K562 (cell line): ENCODE results near the gene PCOLCE2. TPM values are rescaled to one million over a fixed set of nuclear protein-coding genes. Genes with fewer than 3 reads are reported as not detected.
"Not testable (repeated sequence)": the region's sequence is repeated elsewhere in the genome, so short reads cannot be mapped to it uniquely, and the experiment has no call there.

Experiments used
- ATAC-seq: fragments of 200-7000 bp; cut with Tn5 transposase; 3 replicates; pipeline ENCODE4 v1.9.1; 2020; ENCODE audit warnings: moderate library complexity
- BruUV-seq: library from RNA; stranded (reverse); fragments of 400-500 nt; replicated peaks from 2 replicates; lab custom pipeline; 2021; lab: Mats Ljungman, UMichigan
- CTCF ChIA-PET: fragments of 300-600 bp; formaldehyde crosslinking; extraction: SDS; loops from one replicate; lab custom pipeline; 2021; ENCODE audit warnings: low intra/inter-chr PET ratio; lab: Yijun Ruan, JAX
- POLR2A ChIA-PET: fragments of 300-600, 350-650 bp; sonication (Branson Sonifier 250); formaldehyde crosslinking; extraction: SDS; loops from one replicate; lab custom pipeline; 2021; ENCODE audit warnings: antibody characterized with exemption, inconsistent platforms; lab: Yijun Ruan, JAX
- DNase-seq, 4 experiments: peaks; one replicate each; pipeline versions ENCODE4 v3.0.0 to v3.0.0-alpha.2; 2011 to 2018; ENCODE audit warnings: low spot score in 3 of 4, mixed read lengths in 3 of 4; ENCODE audit errors: extremely low read depth in 1 of 4
- FAIRE-seq: peaks from 2 replicates; lab custom pipeline; 2011; peaks lifted over from hg19 to GRCh38; lab: Jason Lieb, UNC
- H2AFZ ChIP-seq: 2 replicates; pipeline ENCODE4 v1.6.0; 2011; ENCODE audit warnings: low read depth, low read length, control low read depth, inconsistent platforms
- H3K27ac ChIP-seq: fragments of 200-600 bp; 3 replicates; pipeline ENCODE4 v1.8.0; 2011; ENCODE audit warnings: low read depth, mild to moderate bottlenecking, control low read depth, inconsistent platforms, low read length, moderate library complexity, mixed read lengths; ENCODE audit errors: extremely low read depth
- H3K27me3 ChIP-seq, 2 experiments: fragments of 300-600 bp in 1 of 2; 2 replicates in 1 of 2; 3 replicates in 1 of 2; pipeline versions ENCODE4 v1.6.0 to v1.8.0; 2011; ENCODE audit warnings: inconsistent platforms in 2 of 2, low read length in 2 of 2, mild to moderate bottlenecking in 1 of 2, mixed read lengths in 1 of 2, moderate library complexity in 1 of 2; ENCODE audit not compliant: control insufficient read depth in 2 of 2, insufficient read depth in 2 of 2
- H3K36me3 ChIP-seq: fragments of 300-600 bp; 3 replicates; pipeline ENCODE4 v1.8.0; 2011; ENCODE audit warnings: mild to moderate bottlenecking, low read length, inconsistent platforms; ENCODE audit not compliant: control insufficient read depth, insufficient read depth
- H3K4me1 ChIP-seq, 2 experiments: fragments of 200-600 bp in 1 of 2; replicated peaks in 1 of 2; 2 replicates in 1 of 2; 3 replicates in 1 of 2; pipeline versions ENCODE4 v1.5.1 to v1.8.0; 2011; ENCODE audit warnings: inconsistent platforms in 2 of 2, low read length in 2 of 2, mild to moderate bottlenecking in 1 of 2, mixed read lengths in 1 of 2, moderate library complexity in 1 of 2; ENCODE audit not compliant: control insufficient read depth in 2 of 2, insufficient read depth in 2 of 2
- H3K4me2 ChIP-seq: 2 replicates; pipeline ENCODE4 v1.6.1; 2011; ENCODE audit warnings: low read length, control low read depth, inconsistent platforms, mixed read lengths; ENCODE audit not compliant: insufficient read depth
- H3K4me3 ChIP-seq: fragments of 200-600 bp; sonication (generic), shearing (Covaris generic); 2 replicates; pipeline ENCODE4 v1.5.1; 2016; ENCODE audit warnings: control low read depth, inconsistent platforms
- H3K79me2 ChIP-seq: fragments of 200-600 bp; 3 replicates; pipeline ENCODE4 v1.8.0; 2011; ENCODE audit warnings: low read length, inconsistent platforms; ENCODE audit not compliant: control insufficient read depth, insufficient read depth
- H3K9ac ChIP-seq, 2 experiments: 2 replicates each; pipeline versions ENCODE4 v1.6.0 to v1.6.1; 2011; ENCODE audit warnings: low read depth in 2 of 2, low read length in 2 of 2, control low read depth in 1 of 2, inconsistent platforms in 1 of 2, mild to moderate bottlenecking in 1 of 2, mixed read lengths in 1 of 2; ENCODE audit not compliant: insufficient read depth in 1 of 2
- H3K9me1 ChIP-seq: one replicate; pipeline ENCODE4 v1.6.0; 2011; ENCODE audit warnings: inconsistent platforms, mild to moderate bottlenecking, low read length, moderate library complexity; ENCODE audit not compliant: control insufficient read depth, insufficient read depth
- H3K9me3 ChIP-seq: replicated peaks from 2 replicates; pipeline ENCODE4 v1.5.1; 2011; ENCODE audit warnings: low read depth, low read length, inconsistent platforms; ENCODE audit not compliant: control insufficient read depth, insufficient read depth
- H4K20me1 ChIP-seq: replicated peaks from 2 replicates; pipeline ENCODE4 v1.6.1; 2011; ENCODE audit warnings: low read length, inconsistent platforms, mixed read lengths; ENCODE audit not compliant: control insufficient read depth, insufficient read depth
- ATF1 ChIP-seq, 2 experiments: fragments of 450-650 bp in 1 of 2; IDR thresholded peaks; 2 replicates each; pipeline ENCODE4 v1.6.1; 2016; ENCODE audit warnings: missing compliant biosample characterization in 1 of 2, missing genetic modification characterization in 1 of 2
- MYC ChIP-seq, 2 experiments: fragments of 250-450 bp in 1 of 2; sonication (Bioruptor Pico) in 1 of 2; IDR thresholded peaks; 2 replicates each; pipeline versions ENCODE4 v1.5.1 to v1.6.1; 2012 to 2021; ENCODE audit warnings: low read depth in 2 of 2, borderline replicate concordance in 1 of 2, improper control_type of control experiment in 1 of 2, low read length in 1 of 2, mild to moderate bottlenecking in 1 of 2, moderate library complexity in 1 of 2
- RAD21 ChIP-seq, 2 experiments: fragments of 250-450 bp in 1 of 2; fragments of 450-650 bp in 1 of 2; sonication (Bioruptor Pico) in 1 of 2; formaldehyde crosslinking in 1 of 2; IDR thresholded peaks in 1 of 2; conservative IDR thresholded peaks in 1 of 2; 2 replicates each; pipeline versions ENCODE4 v1.4.0 to v1.8.0; 2020 to 2022; ENCODE audit warnings: mild to moderate bottlenecking in 2 of 2, moderate library complexity in 1 of 2
- RFX1 ChIP-seq: fragments of 450-650 bp; IDR thresholded peaks from 2 replicates; pipeline ENCODE4 v1.6.1; 2016; ENCODE audit warnings: mild to moderate bottlenecking, moderate library complexity
- SP2 ChIP-seq: IDR thresholded peaks from 2 replicates; pipeline ENCODE4 v1.6.1; 2011; ENCODE audit warnings: mild to moderate bottlenecking, low read depth, low read length, moderate library complexity; ENCODE audit not compliant: poor library complexity, severe bottlenecking; ENCODE audit errors: extremely low read depth
- ZNF507 ChIP-seq: conservative IDR thresholded peaks from 2 replicates; pipeline ENCODE4 v1.6.1; 2017; ENCODE audit warnings: missing genetic modification characterization, missing compliant biosample characterization
- WGBS: fragments of 100-300 bp; shearing (Covaris generic); methylation state at CpG from one replicate; pipeline ENCODE4 v1.1.6; 2016; ENCODE audit warnings: low coverage, mixed read lengths; ENCODE audit not compliant: insufficient coverage; ENCODE audit errors: missing lambda C conversion rate; 5-methylcytosine and 5-hydroxymethylcytosine counted together
- in situ Hi-C: fragments of 300-500 bp; cut with MboI; formaldehyde crosslinking; loops from 4 replicates; pipeline ENCODE4 v1.15.0; 2018; ENCODE audit warnings: inconsistent platforms, mixed read lengths
- intact Hi-C: fragments of 100-400 bp; cut with micrococcal nuclease; formaldehyde crosslinking; loops from 2 replicates; pipeline ENCODE4 v1.14.2; 2022
- polyA plus RNA-seq, 8 experiments: library from polyadenylated mRNA; depleted of rRNA in 4 of 8; stranded (reverse) in 5 of 8; unstranded in 3 of 8; fragments of >200 nt; fragmentation: Nextera tagmentation in 2 of 8; fragmentation: Illumina TruSeq in 1 of 8; extraction: Ambion mirVana in 2 of 8; extraction: Trizol in 1 of 8; gene quantifications; 2 replicates each; pipeline versions ENCODE4 v1.2.1 to v1.2.3, GENCODE V29; 2011 to 2014; ENCODE audit warnings: inconsistent platforms in 1 of 8, missing spikeins in 1 of 8
- total RNA-seq, 7 experiments: library from RNA; depleted of rRNA in 6 of 7; stranded (reverse); fragments of >200 nt in 6 of 7; fragmentation: Illumina TruSeq in 2 of 7; extraction: Trizol in 2 of 7; gene quantifications; 2 replicates each; pipeline versions ENCODE4 v1.2.1 to v1.2.3, GENCODE V29; 2011 to 2021; ENCODE audit warnings: low replicate concordance in 1 of 7
- TF ChIP-seq, protein P1 (sequence below), 3 experiments: IDR thresholded peaks in 2 of 3; conservative IDR thresholded peaks in 1 of 3; 2 replicates each; pipeline ENCODE4 v1.5.1; 2011 to 2012; ENCODE audit warnings: low read length in 3 of 3, mild to moderate bottlenecking in 3 of 3, control low read depth in 2 of 3, improper control_type of control experiment in 1 of 3, inconsistent platforms in 1 of 3, low read depth in 1 of 3, mixed read lengths in 1 of 3, moderate library complexity in 1 of 3; ENCODE audit not compliant: insufficient read depth in 2 of 3

Gene PCOLCE2
- total and polyA plus RNA-seq, 9 of the 15 experiments (the other 6 are each of a cell fraction or from before 2014, with no cell fraction given), result 0.18 to 1.2 (median 0.65) TPM

- DNase-seq, FAIRE-seq, in situ Hi-C loops, H3K4me3 ChIP-seq, CTCF ChIA-PET, H4K20me1 ChIP-seq, ATAC-seq, H3K27me3 ChIP-seq, H3K36me3 ChIP-seq, H3K9me3 ChIP-seq, H3K9me1 ChIP-seq, H3K27ac ChIP-seq, H3K9ac ChIP-seq, H3K4me1 ChIP-seq, POLR2A ChIA-PET, H3K4me2 ChIP-seq, H2AFZ ChIP-seq, intact Hi-C loops, H3K79me2 ChIP-seq, BruUV-seq: not testable (repeated sequence)
- WGBS, result 38% methylated on average over 8 of the region's 8 CpGs
These were observed 20.5 kb downstream of the PCOLCE2 start for GRCh38 chr3:142868382-142868781.

DNA sequence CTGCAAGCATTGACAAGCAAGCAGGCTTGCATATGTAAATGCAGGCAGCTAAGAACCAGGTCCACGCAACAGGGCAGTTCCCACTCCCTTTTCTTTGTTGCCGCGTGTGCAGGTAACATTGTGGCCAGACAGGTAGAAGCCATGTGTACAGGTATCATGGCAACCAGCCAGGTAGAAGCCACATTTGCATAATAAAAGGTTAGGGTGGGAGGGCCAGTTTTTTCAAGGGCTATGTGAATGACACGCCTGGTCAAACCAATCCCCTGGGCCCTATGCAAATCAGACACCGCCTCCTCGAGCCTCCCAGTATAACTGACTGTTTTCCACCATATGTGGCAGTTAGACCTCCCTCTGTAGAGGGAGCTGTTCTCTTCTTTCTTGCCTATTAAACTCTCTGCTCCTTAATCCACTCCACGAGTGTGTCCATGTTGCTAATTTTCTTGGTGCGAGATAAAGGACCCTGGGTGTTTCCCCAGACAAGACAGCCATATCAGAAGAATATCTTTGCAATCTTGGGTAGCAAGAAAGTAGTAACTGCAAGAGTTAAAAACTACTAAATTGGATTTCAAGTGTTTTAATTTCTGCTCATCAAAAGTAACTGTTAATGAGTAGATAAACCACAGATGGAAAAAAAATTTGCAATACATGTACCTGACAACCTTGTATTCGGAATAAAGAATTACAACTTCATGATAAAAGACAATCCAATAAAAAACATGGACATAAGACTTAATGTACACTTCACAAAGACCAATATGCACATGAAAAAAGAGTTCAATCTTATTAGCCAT, 21.8 kb downstream of the PCOLCE2 start:
- no TSS peak for BruUV-seq
- CTCF ChIA-PET, result no interaction called here
- POLR2A ChIA-PET, result interaction anchor here (0.6 to 1.4 kb wide), 7 partner anchors 8 to 1629 kb away, joined by 3 to 5 read pairs (median 3); partner anchors contain the start of gene U2SURP
- TF ChIP-seq MYC (IDR thresholded peaks at IDR 0.05; ENCODE audit: low read depth, low read length) (peak; percentile 40; the same call in 1 of the 2 replicates), MYC (CRISPR knock-in tag; IDR thresholded peaks at IDR 0.05; ENCODE audit: borderline replicate concordance, low read depth) (no peak), SP2 (no peak), RAD21 (CRISPR knock-in tag; conservative IDR thresholded peaks at IDR 0.05 in 1 of 2, IDR thresholded peaks at IDR 0.05 in 1 of 2) (peak; percentile 13 to 42; a peak in 2 of 4 replicates), ATF1 (CRISPR knock-in tag; IDR thresholded peaks at IDR 0.05) (no peak), ATF1 (tag; IDR thresholded peaks at IDR 0.05) (peak; percentile 58), ZNF507 (tag) (no peak), RFX1 (0 out of 2 replicates have a peak, but pooled peaks have one; percentile 11)
- TF ChIP-seq, protein P1, sequence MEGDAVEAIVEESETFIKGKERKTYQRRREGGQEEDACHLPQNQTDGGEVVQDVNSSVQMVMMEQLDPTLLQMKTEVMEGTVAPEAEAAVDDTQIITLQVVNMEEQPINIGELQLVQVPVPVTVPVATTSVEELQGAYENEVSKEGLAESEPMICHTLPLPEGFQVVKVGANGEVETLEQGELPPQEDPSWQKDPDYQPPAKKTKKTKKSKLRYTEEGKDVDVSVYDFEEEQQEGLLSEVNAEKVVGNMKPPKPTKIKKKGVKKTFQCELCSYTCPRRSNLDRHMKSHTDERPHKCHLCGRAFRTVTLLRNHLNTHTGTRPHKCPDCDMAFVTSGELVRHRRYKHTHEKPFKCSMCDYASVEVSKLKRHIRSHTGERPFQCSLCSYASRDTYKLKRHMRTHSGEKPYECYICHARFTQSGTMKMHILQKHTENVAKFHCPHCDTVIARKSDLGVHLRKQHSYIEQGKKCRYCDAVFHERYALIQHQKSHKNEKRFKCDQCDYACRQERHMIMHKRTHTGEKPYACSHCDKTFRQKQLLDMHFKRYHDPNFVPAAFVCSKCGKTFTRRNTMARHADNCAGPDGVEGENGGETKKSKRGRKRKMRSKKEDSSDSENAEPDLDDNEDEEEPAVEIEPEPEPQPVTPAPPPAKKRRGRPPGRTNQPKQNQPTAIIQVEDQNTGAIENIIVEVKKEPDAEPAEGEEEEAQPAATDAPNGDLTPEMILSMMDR (IDR thresholded peaks at IDR 0.05 in 2 of 3, conservative IDR thresholded peaks at IDR 0.05 in 1 of 3; ENCODE audit: insufficient read depth in 2 of 3, low read depth in 1 of 3, low read length in 3 of 3), result peak; percentile 61 to 69 (median 69)

More for the DNA sequence above, 21.8 kb downstream of the PCOLCE2 start:
- no peaks in the 10 kb centered on the region for H3K79me2 ChIP-seq
- peak in 2 of 4 experiments; percentile 31 to 76 for DNase-seq
- in situ Hi-C loops (no loop called here), intact Hi-C loops (no loop called here)
- H2AFZ ChIP-seq, result peak overlapping the region; percentile 64
- no peaks in the 10 kb centered on the region for H3K9me1 ChIP-seq
- H3K9me3 ChIP-seq, result no peaks in the 10 kb centered on the region
- peak; percentile 99 for ATAC-seq
- H3K4me2 ChIP-seq, result peak overlapping the region; percentile 55
- no peaks in the 10 kb centered on the region for H3K4me1 ChIP-seq
- H3K4me3 ChIP-seq, result no peak overlapping the region
- H3K9ac ChIP-seq, result no peak overlapping the region
- WGBS, result 18% methylated on average over 9 of the region's 9 CpGs
- H3K36me3 ChIP-seq, result no peaks in the 10 kb centered on the region
- peak; percentile 82 for FAIRE-seq
- H3K27me3 ChIP-seq, result peaks cover 0 to under 1% of the 10 kb centered on the region in 2 experiments; a peak in 1 of 5 replicates
- H3K27ac ChIP-seq, result no peak overlapping the region
- no peaks in the 10 kb centered on the region for H4K20me1 ChIP-seq
